Left lung (tissue), 14 donors: ENCODE results near the gene KRT83. TPM values are rescaled to one million over a fixed set of nuclear protein-coding genes. Genes with fewer than 3 reads are reported as not detected.

Experiments
- ATAC-seq: fragments of 200-7000 bp; cut with Tn5 transposase; one replicate; pipeline ENCODE4 v1.9.1; 2020; ENCODE audit warnings: moderate library complexity
- DNase-seq, 4 donors: peaks; one replicate each; pipeline ENCODE4 v3.0.0-alpha.2; 2013 to 2020
- H3K27ac ChIP-seq, 2 donors: fragments of 200-600 bp; sonication (generic) in 1 of 2; one replicate each; pipeline versions ENCODE4 v1.5.0 to v1.8.0; 2020 to 2021
- H3K27me3 ChIP-seq, 2 donors: fragments of 200-600 bp; sonication (generic) in 1 of 2; one replicate each; pipeline versions ENCODE4 v1.5.0 to v1.8.0; 2020 to 2021
- H3K36me3 ChIP-seq, 2 donors: fragments of 200-600 bp; sonication (generic) in 1 of 2; one replicate each; pipeline versions ENCODE4 v1.5.0 to v1.8.0; 2020 to 2021
- H3K4me1 ChIP-seq, 2 donors: fragments of 200-600 bp; one replicate each; pipeline ENCODE4 v1.8.0; 2021
- H3K4me3 ChIP-seq, 2 donors: fragments of 200-600 bp; sonication (generic) in 1 of 2; one replicate each; pipeline versions ENCODE4 v1.5.0 to v1.8.0; 2020 to 2021; ENCODE audit warnings: mild to moderate bottlenecking in 1 of 2
- H3K9me3 ChIP-seq, 2 donors: fragments of 200-600 bp; sonication (generic) in 1 of 2; one replicate each; pipeline versions ENCODE4 v1.5.0 to v1.8.0; 2020 to 2021
- intact Hi-C, 2 donors: fragments of 100-400 bp; cut with DNase I; formaldehyde crosslinking; loops; one replicate each; pipeline versions ENCODE4 v1.11.2 to v1.14.2; 2022
- long read RNA-seq, 12 donors: library from polyadenylated mRNA in 2 of 12; unstranded in 2 of 12; transcript quantifications; one replicate each; pipeline ENCODE4 v2.0.0 and lab custom pipeline, GENCODE V29; 2019 to 2026
- polyA plus RNA-seq, 6 donors: library from polyadenylated mRNA; unstranded; fragments of 120-200 nt; gene quantifications; one replicate each; pipeline ENCODE4 v1.2.1, GENCODE V29; 2013; ENCODE audit not compliant: insufficient read length in 6 of 6
- total RNA-seq, 2 donors: library from RNA; stranded (reverse); fragmentation: NEBNext Ultra II Directional; extraction: Animal tissue kit (Norgen Biotek cat#: 25700); gene quantifications; one replicate each; pipeline ENCODE4 v1.2.1, GENCODE V29; 2021
- TF ChIP-seq, protein P1 (sequence below), 2 donors: fragments of 200-600 bp; sonication (generic) in 1 of 2; IDR thresholded peaks; one replicate each; pipeline versions ENCODE4 v1.5.0 to v1.8.0; 2021; ENCODE audit warnings: antibody characterized with exemption in 2 of 2
- donor health status: DM: no; HTN: yes; CAD: no.
- donor health status: DM: no; HTN: no; CAD: no.

The KRT83 gene
- total RNA-seq (not detected), polyA plus RNA-seq (not detected)
- long read RNA-seq, donor 1 = 0 reads
- long read RNA-seq, donor 2 = 0 reads
- long read RNA-seq, donor 3 = 0 reads
- long read RNA-seq, donor 4 = 0 reads
- long read RNA-seq, donor 5 = 0 reads
- long read RNA-seq, donor 6 = 0 reads
- long read RNA-seq, donor 7 = 0 reads
- long read RNA-seq, donor 8 = 0 reads
- long read RNA-seq, donor 9 = 0 reads
- long read RNA-seq, donor 10 = 0 reads
- long read RNA-seq, donor 11 = 0 reads
- long read RNA-seq, donor 12 = 0 reads

DNA sequence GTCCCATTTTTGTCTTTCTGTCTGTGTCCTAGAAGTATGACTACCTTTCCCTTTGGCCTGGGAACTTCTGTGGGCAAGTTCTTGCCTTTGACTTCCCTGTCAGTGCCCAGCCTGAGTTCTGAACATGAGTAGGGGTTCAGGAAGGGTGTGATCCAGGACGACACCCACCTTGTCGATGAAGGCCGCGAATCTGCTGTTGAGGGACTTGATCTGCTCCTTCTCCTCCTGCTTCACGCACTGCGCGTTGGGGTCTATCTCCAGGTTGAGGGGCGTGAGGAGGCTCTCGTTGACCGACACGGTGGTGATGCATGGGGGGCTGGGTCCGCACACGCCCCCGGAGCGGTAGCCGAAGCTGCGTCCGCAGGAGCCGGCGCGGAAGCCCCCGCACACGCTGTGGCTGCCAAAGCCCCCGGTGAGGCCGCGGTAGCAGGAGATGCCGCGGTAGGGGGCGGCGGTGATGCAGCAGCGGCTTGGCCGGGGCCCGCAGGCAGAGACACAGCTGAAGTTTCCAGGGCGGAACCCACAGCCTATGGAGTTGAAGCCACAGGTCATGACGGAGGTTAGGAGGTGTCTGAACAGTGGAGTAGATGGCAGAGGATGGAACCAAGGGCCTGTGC lies at the start of gene KRT83:
KRT83 (minus strand) TSS at position 615 of the 617 bp plus-strand sequence; CDS start at position 552, 63 bp downstream.
- H3K4me3 ChIP-seq = no peak within 1 kb of the TSS
- no peak for ATAC-seq
- intact Hi-C loops = loop anchor here in 1 of 2 donors (5.0 kb wide), 1 partner anchor 164 kb away; no protein-coding TSS in a partner anchor
- peaks cover 5 to 68% of the 10 kb centered on the region in 2 donors for H3K27me3 ChIP-seq
- no peak within 1 kb of the TSS for H3K27ac ChIP-seq
- H3K9me3 ChIP-seq = no peaks in the 10 kb centered on the region
- DNase-seq = no peak
- no peaks in the 10 kb centered on the region for H3K4me1 ChIP-seq
- TF ChIP-seq, protein P1, sequence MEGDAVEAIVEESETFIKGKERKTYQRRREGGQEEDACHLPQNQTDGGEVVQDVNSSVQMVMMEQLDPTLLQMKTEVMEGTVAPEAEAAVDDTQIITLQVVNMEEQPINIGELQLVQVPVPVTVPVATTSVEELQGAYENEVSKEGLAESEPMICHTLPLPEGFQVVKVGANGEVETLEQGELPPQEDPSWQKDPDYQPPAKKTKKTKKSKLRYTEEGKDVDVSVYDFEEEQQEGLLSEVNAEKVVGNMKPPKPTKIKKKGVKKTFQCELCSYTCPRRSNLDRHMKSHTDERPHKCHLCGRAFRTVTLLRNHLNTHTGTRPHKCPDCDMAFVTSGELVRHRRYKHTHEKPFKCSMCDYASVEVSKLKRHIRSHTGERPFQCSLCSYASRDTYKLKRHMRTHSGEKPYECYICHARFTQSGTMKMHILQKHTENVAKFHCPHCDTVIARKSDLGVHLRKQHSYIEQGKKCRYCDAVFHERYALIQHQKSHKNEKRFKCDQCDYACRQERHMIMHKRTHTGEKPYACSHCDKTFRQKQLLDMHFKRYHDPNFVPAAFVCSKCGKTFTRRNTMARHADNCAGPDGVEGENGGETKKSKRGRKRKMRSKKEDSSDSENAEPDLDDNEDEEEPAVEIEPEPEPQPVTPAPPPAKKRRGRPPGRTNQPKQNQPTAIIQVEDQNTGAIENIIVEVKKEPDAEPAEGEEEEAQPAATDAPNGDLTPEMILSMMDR (IDR thresholded peaks at IDR 0.05) = no peak
- no peaks in the 10 kb centered on the region for H3K36me3 ChIP-seq

DNA sequence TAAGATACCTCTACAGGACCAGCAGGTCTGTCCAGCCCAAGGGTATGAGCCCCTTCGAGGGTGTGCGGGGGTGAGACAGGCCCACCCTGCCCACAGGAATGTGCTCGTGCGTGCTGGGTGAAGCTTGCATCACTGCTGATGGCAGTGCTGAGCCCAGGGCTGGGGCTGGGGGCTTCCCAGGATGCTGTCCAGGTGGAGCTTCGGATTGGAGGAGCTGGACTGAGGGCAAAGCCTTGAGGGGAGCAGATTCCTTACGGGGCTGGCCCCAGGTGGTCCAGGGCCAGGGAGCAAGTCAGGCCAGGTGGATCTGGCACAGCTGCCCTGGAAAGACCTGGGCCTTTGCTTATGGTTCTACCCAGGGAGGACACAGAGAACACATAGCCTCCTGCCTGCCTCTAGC lies 48.6 kb upstream of the KRT83 start:
- Histone ChIP-seq H3K9me3 (no peaks in the 10 kb centered on the region), H3K27me3 (peaks cover 0 to 23% of the 10 kb centered on the region in 2 donors), H3K36me3 (no peaks in the 10 kb centered on the region), H3K4me1 (no peaks in the 10 kb centered on the region), H3K4me3 (no peak overlapping the region), H3K27ac (no peak overlapping the region)
- no peak for ATAC-seq
- intact Hi-C loops = no loop called here
- no peak for DNase-seq
- TF ChIP-seq, protein P1 (IDR thresholded peaks at IDR 0.05) = no peak

DNA sequence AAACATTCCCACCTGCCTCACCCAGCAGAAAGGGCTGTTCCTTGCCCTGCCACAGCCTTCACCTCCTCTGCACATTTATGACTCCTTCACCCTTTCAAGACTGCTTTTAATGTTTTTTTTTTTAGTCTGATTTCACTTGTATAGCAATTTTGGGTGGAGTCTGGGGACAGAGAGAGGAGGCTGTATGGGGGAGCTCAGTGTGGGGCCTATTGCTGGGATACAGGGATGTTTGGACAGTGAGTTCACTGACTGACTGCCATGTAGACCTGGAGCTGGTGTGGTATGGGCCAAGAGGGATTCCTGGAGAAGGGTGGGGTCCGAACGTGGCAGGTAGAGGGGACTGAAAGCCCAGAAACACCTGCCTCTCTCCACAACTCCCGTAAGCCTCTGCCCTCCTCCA lies 48.0 kb upstream of the KRT83 start:
- DNase-seq = no peak

DNA sequence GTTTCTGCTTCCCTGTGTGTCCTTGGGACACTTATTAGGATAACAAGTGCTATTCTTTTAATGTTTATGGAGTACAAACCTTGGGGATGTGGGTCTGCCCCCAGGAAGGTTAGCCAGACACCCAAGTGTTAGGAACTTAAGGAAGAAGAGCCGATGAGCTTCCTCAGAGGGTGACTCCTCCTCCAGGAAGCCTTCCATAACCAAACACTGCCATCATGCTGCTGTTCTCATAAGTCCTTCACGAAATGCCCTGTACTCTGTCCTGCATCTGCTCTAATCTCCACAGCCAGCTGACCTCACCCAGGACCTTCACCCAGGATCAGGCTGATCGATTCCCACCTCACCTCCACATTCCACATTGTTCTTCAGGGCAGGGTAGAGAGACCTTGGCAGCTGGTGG lies 47.3 kb upstream of the KRT83 start:
- H3K27me3 ChIP-seq = peaks cover 0 to 23% of the 10 kb centered on the region in 2 donors
- ATAC-seq (no peak), DNase-seq (no peak)
- no peak overlapping the region for H3K27ac ChIP-seq
- no peaks in the 10 kb centered on the region for H3K4me1 ChIP-seq
- TF ChIP-seq, protein P1 (IDR thresholded peaks at IDR 0.05) = no peak
- H3K4me3 ChIP-seq = no peak overlapping the region
- intact Hi-C loops = no loop called here
- H3K36me3 ChIP-seq = no peaks in the 10 kb centered on the region
- no peaks in the 10 kb centered on the region for H3K9me3 ChIP-seq

More for the DNA sequence above, 48.0 kb upstream of the KRT83 start:
- ATAC-seq = no peak
- Histone ChIP-seq H3K36me3 (no peaks in the 10 kb centered on the region), H3K4me1 (no peaks in the 10 kb centered on the region), H3K27me3 (peaks cover 0 to 23% of the 10 kb centered on the region in 2 donors), H3K27ac (no peak overlapping the region), H3K4me3 (no peak overlapping the region), H3K9me3 (no peaks in the 10 kb centered on the region)
- intact Hi-C loops = no loop called here
- TF ChIP-seq, protein P1 (IDR thresholded peaks at IDR 0.05) = no peak

DNA sequence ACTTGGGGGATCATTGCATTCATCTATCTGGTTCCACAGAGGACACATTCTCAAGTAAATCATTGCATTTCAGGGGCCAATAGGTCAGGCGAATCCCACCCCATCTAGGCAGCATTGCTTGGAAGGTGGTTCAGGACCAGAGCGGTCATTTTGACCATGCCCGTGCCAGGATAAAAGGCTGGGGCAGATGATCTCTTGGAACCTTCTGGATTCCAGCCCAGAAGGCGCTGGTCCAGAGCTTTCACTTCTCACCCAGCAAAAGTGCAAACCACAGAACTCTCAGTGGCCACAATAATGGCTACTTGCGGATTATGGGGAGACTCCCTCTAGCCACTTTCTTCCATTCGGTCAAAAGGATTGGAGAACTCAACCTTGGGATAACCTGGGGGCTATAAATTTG lies 46.7 kb upstream of the KRT83 start:
- no peak overlapping the region for H3K27ac ChIP-seq
- H3K36me3 ChIP-seq = no peaks in the 10 kb centered on the region
- no peaks in the 10 kb centered on the region for H3K9me3 ChIP-seq
- DNase-seq = no peak
- H3K4me1 ChIP-seq = no peaks in the 10 kb centered on the region
- intact Hi-C loops = no loop called here
- ATAC-seq = no peak
- no peak overlapping the region for H3K4me3 ChIP-seq
- TF ChIP-seq, protein P1 (IDR thresholded peaks at IDR 0.05) = no peak
- H3K27me3 ChIP-seq = peaks cover 0 to 23% of the 10 kb centered on the region in 2 donors
